ENCODE results near the gene IQCN.

IQCN gene

DNA sequence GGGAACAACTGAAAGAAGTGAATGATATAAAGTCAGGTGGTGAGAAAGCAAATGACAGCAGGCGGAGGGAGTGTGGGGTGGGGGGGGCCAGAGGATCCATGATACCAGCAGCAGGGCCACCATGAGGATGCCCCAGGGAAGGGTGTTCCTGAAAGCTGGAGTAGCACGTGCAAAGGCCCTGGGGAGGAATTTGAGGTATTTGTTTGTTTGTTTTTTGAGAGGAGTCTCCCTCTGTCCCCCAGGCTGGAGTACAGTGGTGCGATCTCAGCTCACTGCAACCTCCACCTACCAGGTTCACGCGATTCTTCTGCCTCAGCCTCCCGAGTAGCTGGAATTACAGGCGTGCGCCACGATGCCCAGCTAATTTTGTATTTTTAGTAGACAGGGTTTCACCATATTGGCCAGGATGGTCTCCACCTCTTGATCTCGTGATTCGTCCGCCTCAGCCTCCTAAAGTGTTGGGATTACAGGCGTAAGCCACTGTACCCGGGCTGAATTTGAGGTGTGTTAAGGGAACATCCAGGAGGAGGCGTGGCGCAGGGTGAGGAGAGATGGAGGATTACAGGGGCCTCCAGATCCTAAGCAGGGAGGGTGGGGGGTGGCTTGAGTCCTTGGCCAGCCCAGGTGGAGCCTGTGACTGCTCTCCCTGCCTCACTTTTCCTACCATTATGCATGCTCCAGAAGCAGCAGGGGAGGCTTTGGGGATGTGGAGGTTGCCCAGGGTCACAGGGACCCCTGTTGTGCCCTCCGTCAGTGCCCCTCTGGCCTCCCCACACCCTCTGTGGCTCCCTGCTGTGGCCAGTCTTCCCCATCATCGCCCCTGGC lies 19.6 kb upstream of the IQCN start:
- Mint-ChIP-seq H3K9me3 (no peaks in the 10 kb centered on the region), H3K27ac (peak overlapping the region; percentile 77), H3K27me3 (no peaks in the 10 kb centered on the region), H3K36me3 (no peaks in the 10 kb centered on the region), H3K4me3 (peak overlapping the region; percentile 76), H3K4me1 (peaks cover 64% of the 10 kb centered on the region)

DNA sequence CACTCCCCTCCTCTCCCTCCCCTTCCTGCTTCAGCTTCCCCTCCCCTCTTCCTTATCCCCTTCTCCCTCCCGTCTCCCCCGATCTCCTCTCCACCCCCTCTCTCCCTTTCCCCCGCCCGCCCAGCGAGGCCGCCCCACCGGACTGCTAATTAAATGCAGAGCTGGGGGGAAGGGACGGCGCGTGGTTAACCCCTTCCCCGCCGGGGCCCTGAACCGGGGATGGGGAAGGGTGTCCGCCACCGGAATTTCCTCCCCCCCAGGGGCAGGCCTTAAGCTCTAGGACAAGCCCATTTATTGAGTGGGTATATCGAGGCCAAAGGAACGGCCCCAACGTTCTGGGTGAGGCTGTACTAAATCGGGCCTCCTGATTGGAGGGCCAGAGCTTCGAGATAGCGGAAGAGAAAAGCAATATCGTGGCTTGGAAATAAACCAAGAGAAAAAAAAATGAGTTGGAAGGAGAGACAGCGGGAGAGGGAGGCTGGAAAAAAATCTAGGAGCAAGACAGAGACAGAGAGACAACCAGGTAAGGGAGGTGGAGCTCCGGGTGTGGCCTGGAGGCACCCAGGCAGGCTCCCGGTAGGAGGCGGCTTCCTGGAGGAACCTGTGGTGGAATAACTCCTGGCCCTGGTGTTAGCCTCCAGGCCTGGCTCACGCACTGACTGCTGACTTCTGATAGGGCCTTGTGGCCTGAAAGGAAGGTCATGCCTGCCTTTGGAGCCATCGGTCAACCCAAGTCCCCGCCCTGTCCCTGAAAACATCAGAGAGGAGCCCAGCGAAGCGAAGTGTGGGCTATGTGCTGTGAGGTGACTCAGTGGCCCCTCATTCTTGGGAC lies 18.8 kb upstream of the IQCN start:
- Mint-ChIP-seq H3K9me3 (no peaks in the 10 kb centered on the region), H3K27me3 (no peaks in the 10 kb centered on the region), H3K4me3 (peak overlapping the region; percentile 76), H3K36me3 (no peaks in the 10 kb centered on the region), H3K4me1 (peaks cover 58% of the 10 kb centered on the region), H3K27ac (peak overlapping the region; percentile 77)

DNA sequence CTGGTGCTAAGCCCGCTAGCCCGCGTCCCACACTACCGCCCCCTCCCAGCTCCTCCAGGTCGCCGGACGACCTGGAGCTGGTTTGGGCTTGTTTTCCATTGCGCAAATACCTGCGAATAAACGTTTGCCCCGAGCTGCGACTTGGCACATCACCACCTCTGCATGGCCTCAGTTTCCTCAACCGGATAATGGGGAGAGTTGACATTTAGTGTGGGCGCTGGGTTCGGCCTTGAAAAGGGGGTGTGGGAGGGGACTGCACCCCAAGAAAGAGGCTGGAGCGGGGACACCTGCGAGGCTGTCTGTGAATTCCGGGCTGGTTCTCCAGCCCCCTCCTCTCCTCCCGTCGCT lies 18.2 kb upstream of the IQCN start:
- H3K27ac Mint-ChIP-seq: no peak overlapping the region
- H3K9me3 Mint-ChIP-seq: no peaks in the 10 kb centered on the region
- peaks cover 58% of the 10 kb centered on the region for H3K4me1 Mint-ChIP-seq
- H3K27me3 Mint-ChIP-seq: no peaks in the 10 kb centered on the region
- no peaks in the 10 kb centered on the region for H3K36me3 Mint-ChIP-seq
- H3K4me3 Mint-ChIP-seq: peak overlapping the region; percentile 76

DNA sequence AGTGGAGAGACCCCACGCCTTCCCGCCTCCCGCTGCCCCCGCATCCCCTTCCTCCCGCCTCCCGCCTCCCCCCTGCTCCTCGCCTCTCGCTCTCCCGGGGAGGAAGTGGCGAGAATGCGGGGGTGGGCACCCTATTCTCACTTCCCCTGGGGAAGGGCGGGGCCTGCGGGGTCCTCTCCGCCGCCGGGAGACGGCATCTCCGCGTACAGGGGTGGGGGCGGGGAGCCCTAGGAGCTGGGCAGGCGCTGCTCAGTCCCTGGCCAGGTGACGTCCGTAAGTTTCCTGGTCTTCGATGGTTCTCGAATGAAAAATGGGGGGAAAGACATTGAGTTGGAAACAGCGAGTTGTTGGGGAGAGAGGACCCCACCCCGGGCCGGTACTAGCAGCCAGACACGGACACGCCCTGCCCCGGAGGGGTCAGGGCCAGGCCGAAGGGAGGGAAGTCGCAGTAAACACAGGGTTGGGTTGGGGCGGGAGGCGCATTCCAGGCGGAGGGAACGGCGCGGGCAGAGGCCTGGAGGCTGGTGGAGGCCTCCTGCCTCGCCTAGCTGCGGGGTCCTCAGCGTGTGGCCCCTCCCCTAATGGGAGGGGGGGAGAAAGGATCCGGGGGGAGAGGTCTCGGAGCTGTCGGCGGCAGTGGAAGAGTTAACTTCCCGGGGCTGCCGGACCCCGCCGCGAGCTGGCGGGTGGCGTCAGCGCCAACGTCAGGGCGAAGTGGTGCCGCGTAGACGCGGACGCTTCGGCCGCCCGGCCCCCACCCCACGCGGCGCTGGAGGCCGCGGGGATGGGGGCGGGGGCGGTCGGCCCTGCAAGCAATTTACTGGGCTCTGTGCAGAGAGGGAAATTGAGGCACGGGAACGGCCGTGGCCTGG lies 17.6 kb upstream of the IQCN start:
- Mint-ChIP-seq H3K4me3 (peak overlapping the region; percentile 76), H3K9me3 (no peaks in the 10 kb centered on the region), H3K27ac (peak overlapping the region; percentile 86), H3K27me3 (no peaks in the 10 kb centered on the region), H3K36me3 (no peaks in the 10 kb centered on the region), H3K4me1 (peaks cover 60% of the 10 kb centered on the region)

DNA sequence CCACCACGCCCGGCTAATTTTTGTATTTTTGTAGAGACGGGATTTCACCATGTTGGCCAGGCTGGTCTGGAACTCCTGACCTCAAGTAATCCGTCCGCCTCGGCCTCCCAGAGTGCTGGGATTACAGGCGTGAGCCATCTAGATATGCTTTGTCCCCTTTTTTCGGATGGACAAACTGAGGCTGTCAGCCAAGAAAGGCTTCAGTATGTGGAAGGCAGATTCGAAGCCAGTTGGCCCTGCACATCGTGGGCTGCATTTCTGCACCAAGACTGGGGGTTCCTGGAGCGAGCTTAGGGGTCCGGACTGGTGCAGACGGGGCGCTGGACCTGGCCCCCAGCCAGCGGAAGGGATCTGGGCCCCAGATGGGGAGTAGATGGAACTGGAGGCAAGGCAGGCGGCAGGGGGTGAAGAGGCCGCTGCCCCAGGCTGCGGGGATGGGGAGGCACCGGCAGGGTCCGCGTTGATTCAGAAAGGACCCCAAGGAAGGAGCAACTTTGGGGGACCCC lies 16.8 kb upstream of the IQCN start:
- Mint-ChIP-seq H3K4me1 (peaks cover 60% of the 10 kb centered on the region), H3K27ac (peak overlapping the region; percentile 38), H3K36me3 (no peaks in the 10 kb centered on the region), H3K4me3 (peak overlapping the region; percentile 76), H3K27me3 (no peaks in the 10 kb centered on the region), H3K9me3 (no peaks in the 10 kb centered on the region)

DNA sequence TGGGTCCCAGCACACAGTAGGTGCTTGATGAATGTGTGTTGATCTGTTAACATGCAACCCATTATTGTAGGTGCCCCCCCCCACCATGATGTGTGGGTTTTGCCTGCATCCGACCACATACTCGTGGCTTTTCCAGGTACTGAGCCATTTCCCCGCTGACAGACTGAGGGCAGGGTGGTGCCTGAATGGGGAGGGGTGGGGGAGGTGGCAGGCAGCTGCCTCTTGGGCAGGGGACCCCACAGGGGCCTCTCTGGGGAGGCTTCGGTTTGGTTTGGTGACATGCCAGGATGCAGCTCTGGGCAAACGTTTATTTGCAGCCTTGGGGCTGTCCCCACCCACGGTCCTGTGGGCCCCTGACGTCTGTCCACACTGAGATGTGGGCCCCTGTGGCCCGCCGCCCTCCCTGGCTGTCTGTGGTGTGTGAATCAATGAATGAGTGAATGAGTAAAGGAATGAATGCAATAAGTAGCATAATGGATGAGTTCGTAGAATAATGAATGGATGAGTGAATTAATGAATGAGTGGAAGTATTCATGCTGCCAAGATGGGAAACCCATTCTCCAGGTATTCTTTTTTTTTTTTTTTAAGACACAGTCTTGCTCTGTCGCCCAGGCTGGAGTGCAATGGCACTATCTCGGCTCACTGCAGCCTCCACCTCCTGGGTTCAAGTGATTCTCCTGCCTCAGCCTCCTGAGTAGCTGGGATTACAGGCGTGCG lies 16.2 kb upstream of the IQCN start:
- peaks cover 62% of the 10 kb centered on the region for H3K4me1 Mint-ChIP-seq
- no peaks in the 10 kb centered on the region for H3K36me3 Mint-ChIP-seq
- peak overlapping the region; percentile 76 for H3K4me3 Mint-ChIP-seq
- no peaks in the 10 kb centered on the region for H3K27me3 Mint-ChIP-seq
- H3K9me3 Mint-ChIP-seq: no peaks in the 10 kb centered on the region
- H3K27ac Mint-ChIP-seq: peak overlapping the region; percentile 70

DNA sequence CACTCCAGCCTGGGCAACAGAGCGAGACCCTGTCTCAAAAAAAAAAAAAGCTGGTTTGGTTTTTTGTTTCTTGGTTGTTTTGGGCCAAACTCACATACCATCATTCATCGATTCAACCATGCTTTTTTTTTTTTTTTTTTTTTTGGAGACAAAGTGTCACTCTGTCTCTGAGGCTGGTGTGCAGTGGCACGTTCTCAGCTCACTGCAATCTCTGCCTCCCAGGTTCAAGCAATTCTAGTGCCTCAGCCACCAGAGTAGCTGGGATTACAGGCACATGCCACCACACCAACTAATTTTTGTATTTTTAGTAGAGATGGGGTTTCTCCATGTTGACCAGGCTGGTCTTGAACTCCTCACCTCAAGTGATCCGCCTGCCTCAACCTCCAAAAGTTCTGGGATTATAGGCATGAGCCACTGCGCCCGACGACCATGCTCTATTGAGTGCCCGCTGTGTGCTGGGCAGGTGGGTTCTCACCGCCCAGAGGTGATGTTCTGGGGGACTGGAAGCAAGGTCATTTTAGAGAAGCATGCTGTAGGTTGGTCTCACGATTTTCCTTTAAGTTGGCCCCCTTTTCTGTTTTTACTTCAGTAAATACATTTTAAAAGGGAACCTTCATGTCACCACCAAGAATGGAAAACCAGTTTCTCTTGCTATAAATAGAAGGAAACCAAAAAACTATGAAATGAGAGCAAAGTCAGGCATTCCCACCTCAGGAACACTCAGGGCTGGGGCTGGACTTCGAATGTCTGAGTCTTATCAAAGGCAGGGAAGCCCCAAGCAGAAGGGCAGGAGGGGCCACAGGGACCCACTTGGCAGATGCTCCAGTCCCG lies 15.4 kb upstream of the IQCN start:
- peak overlapping the region; percentile 37 for H3K4me3 Mint-ChIP-seq
- no peaks in the 10 kb centered on the region for H3K36me3 Mint-ChIP-seq
- no peaks in the 10 kb centered on the region for H3K9me3 Mint-ChIP-seq
- H3K27me3 Mint-ChIP-seq: no peaks in the 10 kb centered on the region
- H3K27ac Mint-ChIP-seq: peak overlapping the region; percentile 70
- H3K4me1 Mint-ChIP-seq: peaks cover 64% of the 10 kb centered on the region

DNA sequence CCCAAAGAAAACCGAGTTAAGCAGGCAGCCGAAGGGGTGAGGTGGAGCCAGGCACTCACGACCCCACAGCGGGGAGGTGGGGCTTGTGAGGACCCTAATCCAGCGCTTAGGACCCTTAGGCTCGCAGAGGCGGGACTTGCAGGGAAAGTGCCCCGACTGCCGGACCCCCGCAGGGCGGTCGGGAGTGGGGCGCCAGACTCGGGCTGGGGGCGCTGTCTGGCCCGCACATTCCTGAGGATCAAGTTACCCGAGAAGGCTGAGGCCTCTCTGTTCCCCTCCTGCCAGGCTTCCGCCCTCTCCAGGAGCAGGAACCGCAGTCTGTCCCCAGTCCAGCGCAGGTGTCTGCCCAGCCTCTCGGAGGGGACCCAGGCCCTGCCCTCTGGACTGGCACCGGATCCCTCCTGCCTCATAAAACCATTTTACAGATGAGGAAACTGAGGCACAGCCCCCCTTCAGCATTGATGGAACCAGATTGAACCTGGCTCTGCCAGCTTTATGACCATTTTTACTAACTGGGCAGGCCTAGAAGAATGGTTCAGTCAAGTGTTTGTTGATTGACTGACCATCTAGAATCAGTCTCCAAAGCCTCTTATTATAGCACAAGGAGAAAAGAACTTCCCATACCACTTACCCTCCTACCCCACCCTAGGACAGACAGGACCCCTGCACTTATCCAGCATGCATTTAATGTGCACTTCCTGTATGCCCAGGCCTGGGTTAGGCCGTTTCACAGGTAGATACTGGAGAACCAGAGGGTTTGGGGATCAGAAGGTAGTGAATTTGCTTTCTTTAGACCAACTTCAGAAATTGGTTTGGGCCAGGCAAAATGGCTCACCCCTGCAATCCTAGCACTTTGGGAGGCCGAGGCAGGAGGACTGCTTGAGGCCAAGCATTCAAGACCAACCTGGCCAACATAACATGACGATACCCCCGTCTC lies 13.9 kb upstream of the IQCN start:
- Mint-ChIP-seq H3K27me3 (no peaks in the 10 kb centered on the region), H3K36me3 (no peaks in the 10 kb centered on the region), H3K4me1 (peaks cover 56% of the 10 kb centered on the region), H3K27ac (no peak overlapping the region), H3K9me3 (no peaks in the 10 kb centered on the region), H3K4me3 (no peak overlapping the region)

DNA sequence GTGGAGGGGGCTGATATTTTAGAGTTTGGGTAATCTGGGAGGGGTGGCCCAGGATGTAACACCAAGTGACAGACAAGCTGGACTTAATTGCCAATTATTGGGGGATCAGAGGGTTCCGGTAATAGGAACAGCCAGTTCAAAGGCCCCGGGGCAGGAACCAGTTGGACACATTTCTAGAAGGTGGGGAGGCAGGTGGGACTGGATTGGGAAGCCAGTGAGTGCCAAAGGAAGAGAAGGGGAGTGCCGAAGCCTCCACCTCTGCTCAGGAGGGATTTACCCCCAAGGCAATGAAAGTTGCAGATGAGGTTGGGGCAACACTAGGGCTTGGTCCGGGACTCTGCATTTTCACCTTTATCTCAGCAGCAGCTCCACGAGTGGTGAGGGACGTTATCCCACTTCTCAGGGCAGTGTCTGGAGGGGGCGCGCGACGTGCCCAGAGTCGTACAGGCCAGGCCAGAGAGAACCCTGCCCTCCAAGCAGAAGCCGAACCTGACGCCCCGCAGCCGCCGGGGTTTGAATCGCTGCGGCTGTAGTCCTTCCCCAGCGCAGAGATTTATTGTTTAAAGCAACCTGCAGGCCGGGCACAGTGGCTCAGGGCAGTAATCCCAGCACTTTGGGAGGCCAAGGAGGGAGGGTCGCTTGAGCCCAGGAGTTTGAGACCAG lies 12.9 kb upstream of the IQCN start:
- H3K4me1 Mint-ChIP-seq: peaks cover 61% of the 10 kb centered on the region
- no peaks in the 10 kb centered on the region for H3K27me3 Mint-ChIP-seq
- no peak overlapping the region for H3K4me3 Mint-ChIP-seq
- no peaks in the 10 kb centered on the region for H3K9me3 Mint-ChIP-seq
- H3K27ac Mint-ChIP-seq: peak overlapping the region; percentile 73
- H3K36me3 Mint-ChIP-seq: no peaks in the 10 kb centered on the region

DNA sequence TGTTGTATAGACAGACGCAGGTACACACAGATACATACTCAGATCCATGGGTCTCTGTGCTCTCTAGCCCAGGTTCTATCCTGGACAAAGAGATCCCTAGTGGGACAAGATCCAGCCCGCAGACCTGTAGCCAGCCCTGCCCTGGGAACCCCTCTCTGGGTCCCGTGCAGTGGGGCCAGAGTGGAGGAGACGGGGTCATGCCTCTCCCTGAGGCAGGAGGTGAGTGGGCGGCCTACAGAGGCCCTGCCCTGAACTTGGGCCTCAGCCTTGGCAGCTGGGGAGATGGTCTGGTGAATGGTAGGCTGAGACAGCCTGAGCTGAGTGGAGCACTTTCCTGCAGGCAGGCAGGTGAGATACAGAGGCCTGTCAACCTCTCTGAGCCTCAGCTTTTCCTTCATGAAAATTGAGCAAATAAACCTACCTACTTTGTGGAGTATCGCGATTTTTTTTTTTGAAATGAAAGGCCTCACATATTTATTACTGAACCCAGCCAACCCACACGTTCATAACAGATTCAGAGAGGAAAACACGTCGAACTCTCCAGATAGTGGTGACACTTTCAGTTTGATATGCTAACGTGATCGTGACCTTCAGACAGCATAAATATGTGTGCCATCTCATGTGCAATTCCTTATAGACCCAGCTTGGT lies 10.6 kb upstream of the IQCN start:
- H3K9me3 Mint-ChIP-seq: no peaks in the 10 kb centered on the region

DNA sequence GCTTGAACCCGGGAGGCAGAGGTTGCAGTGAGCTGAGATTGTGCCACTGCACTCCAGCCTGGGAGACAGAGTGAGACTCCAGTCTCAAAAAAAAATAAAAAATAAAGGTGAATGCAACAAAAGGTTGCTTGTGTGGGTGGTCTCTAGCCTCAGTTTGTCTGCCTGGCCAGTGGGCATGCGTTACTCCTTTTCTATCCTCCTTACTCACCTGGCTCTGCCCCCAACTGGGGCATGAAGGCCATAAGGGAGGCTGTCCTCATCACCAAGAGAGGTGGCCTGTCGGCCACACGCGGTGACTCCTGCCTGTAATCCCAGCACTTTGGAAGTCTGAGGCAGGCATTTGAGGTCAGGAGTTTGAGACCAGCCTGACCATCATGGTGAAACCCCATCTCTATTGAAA lies 9.1 kb upstream of the IQCN start:
- Mint-ChIP-seq H3K27ac (peak overlapping the region; percentile 72), H3K9me3 (no peaks in the 10 kb centered on the region), H3K4me3 (peak overlapping the region; percentile 7), H3K36me3 (peaks cover 4% of the 10 kb centered on the region), H3K27me3 (no peaks in the 10 kb centered on the region), H3K4me1 (peaks cover 52% of the 10 kb centered on the region)

More for the DNA sequence above, 10.6 kb upstream of the IQCN start:
- Mint-ChIP-seq H3K36me3 (no peaks in the 10 kb centered on the region), H3K4me3 (peak overlapping the region; percentile 60), H3K27me3 (no peaks in the 10 kb centered on the region), H3K4me1 (peaks cover 47% of the 10 kb centered on the region), H3K27ac (peak overlapping the region; percentile 90)

DNA sequence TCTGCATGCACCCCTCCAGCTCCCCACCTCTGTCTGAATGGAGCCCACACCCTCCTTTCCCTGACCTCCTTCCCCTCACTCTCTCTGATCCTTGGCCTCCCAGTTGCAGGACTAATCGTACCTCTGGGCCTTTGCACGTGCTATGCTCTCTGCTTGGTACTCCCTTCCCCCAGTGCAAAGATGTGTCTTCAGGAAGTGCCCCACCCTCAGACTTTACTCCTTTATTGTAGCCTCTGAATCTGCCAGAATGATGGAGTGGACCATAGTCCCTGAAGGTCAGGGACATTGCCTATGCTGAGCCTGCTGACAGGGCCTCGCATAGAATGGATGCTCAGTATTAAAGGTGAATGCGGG lies 8.5 kb upstream of the IQCN start:
- Mint-ChIP-seq H3K36me3 (peaks cover 4% of the 10 kb centered on the region), H3K9me3 (no peaks in the 10 kb centered on the region), H3K4me1 (peaks cover 57% of the 10 kb centered on the region), H3K27me3 (no peaks in the 10 kb centered on the region), H3K4me3 (peak overlapping the region; percentile 82), H3K27ac (peak overlapping the region; percentile 95)

Data from activated naive CD4-positive, alpha-beta T cell treated with anti-CD3 and anti-CD28 coated beads, Interleukin-2, amount 50 U/mL, for 24 hours (primary cell).